IMR-90 (cell line): ENCODE results near the gene RUSF1. TPM values are rescaled to one million over a fixed set of nuclear protein-coding genes. Genes with fewer than 3 reads are reported as not detected.
"Not testable (repeated sequence)": the region's sequence is repeated elsewhere in the genome, so short reads cannot be mapped to it uniquely, and the experiment has no call there.

Experiments used
- ATAC-seq: fragments of 200-7000 bp; cut with Tn5 transposase; 2 replicates; pipeline ENCODE4 v1.9.1; 2020; ENCODE audit warnings: low read depth, mild to moderate bottlenecking, moderate library complexity
- BruUV-seq: library from RNA; stranded (reverse); fragments of 400-500 nt; replicated peaks from 2 replicates; lab custom pipeline; 2021; lab: Mats Ljungman, UMichigan
- CTCF ChIA-PET: fragments of 300-600 bp; formaldehyde crosslinking; extraction: SDS; loops from one replicate; lab custom pipeline; 2021; ENCODE audit warnings: antibody characterized with exemption; lab: Yijun Ruan, JAX
- POLR2A ChIA-PET: fragments of 300-600 bp; sonication (Branson Sonifier 250); formaldehyde crosslinking; loops from one replicate; lab custom pipeline; 2022; ENCODE audit warnings: antibody characterized with exemption; ENCODE audit not compliant: unreplicated experiment; lab: Charles Lee
- DNase-seq: peaks from one replicate; pipeline ENCODE4 v3.0.0; 2013
- H2AFZ ChIP-seq: replicated peaks from 2 replicates; pipeline ENCODE3; 2013; ENCODE audit warnings: low read length, mild to moderate bottlenecking; ENCODE audit not compliant: poor library complexity
- H2AK5ac ChIP-seq: 2 replicates; pipeline ENCODE4 v1.6.1; 2013; ENCODE audit warnings: low read depth, low read length, inconsistent platforms
- H2AK9ac ChIP-seq: replicated peaks from 2 replicates; pipeline ENCODE3; 2013; ENCODE audit warnings: mild to moderate bottlenecking, low read depth, low read length, moderate library complexity; ENCODE audit not compliant: poor library complexity
- H2BK120ac ChIP-seq: 2 replicates; pipeline ENCODE4 v1.6.1; 2013; ENCODE audit warnings: low read depth, low read length, inconsistent platforms
- H2BK15ac ChIP-seq: 3 replicates; pipeline ENCODE4 v1.6.1; 2013; ENCODE audit warnings: low read depth, low read length, inconsistent platforms
- H2BK20ac ChIP-seq: 2 replicates; pipeline ENCODE4 v1.6.1; 2013; ENCODE audit warnings: low read depth, mild to moderate bottlenecking, inconsistent platforms, low read length, moderate library complexity
- H2BK5ac ChIP-seq: 2 replicates; pipeline ENCODE4 v1.6.1; 2013; ENCODE audit warnings: mild to moderate bottlenecking, low read depth, low read length, inconsistent platforms; ENCODE audit not compliant: poor library complexity, severe bottlenecking
- H3K14ac ChIP-seq: replicated peaks from 2 replicates; pipeline ENCODE4 v1.6.1; 2013; ENCODE audit warnings: low read depth, low read length, inconsistent platforms
- H3K18ac ChIP-seq: 2 replicates; pipeline ENCODE4 v1.6.1; 2013; ENCODE audit warnings: low read depth, low read length, control low read depth
- H3K23ac ChIP-seq: 2 replicates; pipeline ENCODE4 v1.6.1; 2013; ENCODE audit warnings: low read depth, low read length, inconsistent platforms
- H3K27ac ChIP-seq: 2 replicates; pipeline ENCODE4 v1.5.1; 2013; ENCODE audit warnings: mild to moderate bottlenecking, control low read depth, low read length; ENCODE audit not compliant: insufficient read depth
- H3K27me3 ChIP-seq: 2 replicates; pipeline ENCODE4 v1.6.1; 2013; ENCODE audit warnings: low read length; ENCODE audit not compliant: control insufficient read depth, insufficient read depth
- H3K36me3 ChIP-seq: 2 replicates; pipeline ENCODE4 v1.6.1; 2013; ENCODE audit warnings: low read length, mixed read lengths; ENCODE audit not compliant: control insufficient read depth, insufficient read depth
- H3K4ac ChIP-seq: 2 replicates; pipeline ENCODE4 v1.6.1; 2013; ENCODE audit warnings: low read depth, low read length, inconsistent platforms
- H3K4me1 ChIP-seq: 2 replicates; pipeline ENCODE4 v1.6.1; 2013; ENCODE audit warnings: low read length, mixed read lengths; ENCODE audit not compliant: control insufficient read depth, insufficient read depth
- H3K4me2 ChIP-seq: 2 replicates; pipeline ENCODE4 v1.6.1; 2013; ENCODE audit warnings: low read depth, mild to moderate bottlenecking, control low read depth, low read length, moderate library complexity
- H3K4me3 ChIP-seq: 2 replicates; pipeline ENCODE4 v1.5.1; 2013; ENCODE audit warnings: low read depth, mild to moderate bottlenecking, control low read depth, low read length, moderate library complexity; ENCODE audit not compliant: insufficient read depth
- H3K56ac ChIP-seq: 2 replicates; pipeline ENCODE4 v1.6.1; 2013; ENCODE audit warnings: low read length, inconsistent platforms; ENCODE audit not compliant: insufficient read depth; ENCODE audit errors: extremely low read depth
- H3K79me1 ChIP-seq, 2 experiments: 2 replicates each; pipeline ENCODE4 v1.6.1; 2013; ENCODE audit warnings: low read length in 2 of 2, inconsistent platforms in 1 of 2, low read depth in 1 of 2
- H3K9ac ChIP-seq: 2 replicates; pipeline ENCODE4 v1.6.1; 2013; ENCODE audit warnings: low read depth, low read length, control low read depth
- H3K9me1 ChIP-seq: 2 replicates; pipeline ENCODE4 v1.6.1; 2013; ENCODE audit warnings: low read length, inconsistent platforms; ENCODE audit not compliant: insufficient read depth
- H3K9me3 ChIP-seq: 2 replicates; pipeline ENCODE4 v1.6.1; 2013; ENCODE audit warnings: low read length; ENCODE audit not compliant: control insufficient read depth, insufficient read depth
- H4K20me1 ChIP-seq: 2 replicates; pipeline ENCODE4 v1.6.1; 2013; ENCODE audit warnings: low read length, inconsistent platforms; ENCODE audit not compliant: insufficient read depth
- H4K5ac ChIP-seq: 2 replicates; pipeline ENCODE4 v1.6.1; 2013; ENCODE audit warnings: mild to moderate bottlenecking, low read depth, low read length, control low read depth
- H4K8ac ChIP-seq, 2 experiments: 2 replicates each; pipeline ENCODE4 v1.6.1; 2013; ENCODE audit warnings: low read depth in 2 of 2, low read length in 2 of 2, control low read depth in 1 of 2, inconsistent platforms in 1 of 2
- H4K91ac ChIP-seq: 2 replicates; pipeline ENCODE4 v1.6.1; 2013; ENCODE audit warnings: low read depth, low read length, inconsistent platforms; ENCODE audit not compliant: insufficient read depth
- WGBS, 2 experiments: methylation state at CpG; one replicate each; pipeline versions ENCODE4 v1.1.5 to v1.1.7; 2013; ENCODE audit warnings: missing lambda C conversion rate in 2 of 2; ENCODE audit not compliant: insufficient read length in 1 of 2; ENCODE audit errors: extremely low coverage in 2 of 2; 5-methylcytosine and 5-hydroxymethylcytosine counted together
- dilution Hi-C: fragments of 300-500 bp; cut with HindIII; formaldehyde crosslinking; loops from one replicate; pipeline ENCODE4 v1.14.3; 2018; ENCODE audit warnings: low sequenced_read_pairs; ENCODE audit not compliant: unreplicated experiment
- in situ Hi-C: fragments of 300-500 bp; cut with MboI; formaldehyde crosslinking; loops from 3 replicates; pipeline ENCODE4 v1.14.3; 2019; ENCODE audit warnings: low sequenced_read_pairs, inconsistent platforms, mixed read lengths
- intact Hi-C: fragments of 100-400 bp; cut with micrococcal nuclease; formaldehyde crosslinking; loops from 2 replicates; pipeline ENCODE4 v1.10.0; 2022
- polyA plus RNA-seq, 3 experiments: library from polyadenylated mRNA; depleted of rRNA; stranded (reverse); fragments of >200 nt; gene quantifications; 2 replicates each; pipeline ENCODE4 v1.2.3, GENCODE V29; 2012; ENCODE audit warnings: low replicate concordance in 1 of 3
- total RNA-seq: library from RNA; depleted of rRNA; stranded (reverse); fragments of >200 nt; gene quantifications from 2 replicates; pipeline ENCODE4 v1.2.3, GENCODE V29; 2012

Gene RUSF1
- total and polyA plus RNA-seq, 2 of the 4 experiments (the other 2 are of a cell fraction), result 22.9 to 65.0 TPM

GRCh38 chr16:31539762-31540161, 31.6 kb upstream of the RUSF1 start:
- H3K14ac ChIP-seq, H2AK9ac ChIP-seq, H4K91ac ChIP-seq, H2BK120ac ChIP-seq, H3K9ac ChIP-seq, H2AFZ ChIP-seq, CTCF ChIA-PET, H4K20me1 ChIP-seq, H4K8ac ChIP-seq, H4K5ac ChIP-seq, BruUV-seq, H3K27ac ChIP-seq, H3K56ac ChIP-seq, H3K4me2 ChIP-seq, H2AK5ac ChIP-seq, H3K4me3 ChIP-seq, in situ Hi-C loops, H3K36me3 ChIP-seq, H2BK20ac ChIP-seq, H3K9me1 ChIP-seq, ATAC-seq, H3K18ac ChIP-seq, H3K9me3 ChIP-seq, H3K4ac ChIP-seq, POLR2A ChIA-PET, dilution Hi-C loops, H3K4me1 ChIP-seq, H3K23ac ChIP-seq, H2BK5ac ChIP-seq, H2BK15ac ChIP-seq, DNase-seq, H3K79me1 ChIP-seq: not testable (repeated sequence)
- H3K27me3 ChIP-seq, result peaks cover 23% of the 10 kb centered on the region
- intact Hi-C loops, result loop anchor here (10.0 kb wide), 1 partner anchor 115 kb away; no protein-coding TSS in a partner anchor
- no CpG with 5 or more reads among the region's 4 CpGs for WGBS, 2 experiments

GRCh38 chr16:31538243-31538598, 30.0 kb upstream of the RUSF1 start:
- no CpG with 5 or more reads among the region's 7 CpGs for WGBS, 2 experiments
- BruUV-seq, intact Hi-C loops, H3K4me1 ChIP-seq, H3K9ac ChIP-seq, H2BK120ac ChIP-seq, H3K56ac ChIP-seq, H3K18ac ChIP-seq, H3K4me3 ChIP-seq, H2AK9ac ChIP-seq, H3K9me3 ChIP-seq, DNase-seq, H3K14ac ChIP-seq, H3K27ac ChIP-seq, H2BK5ac ChIP-seq, H2AFZ ChIP-seq, H3K4ac ChIP-seq, H3K4me2 ChIP-seq, H4K20me1 ChIP-seq, H3K36me3 ChIP-seq, H2AK5ac ChIP-seq, H2BK15ac ChIP-seq, H4K8ac ChIP-seq, H3K79me1 ChIP-seq, H4K91ac ChIP-seq, H4K5ac ChIP-seq, H3K9me1 ChIP-seq, dilution Hi-C loops, ATAC-seq, POLR2A ChIA-PET, H2BK20ac ChIP-seq, H3K23ac ChIP-seq, in situ Hi-C loops: not testable (repeated sequence)
- H3K27me3 ChIP-seq, result peaks cover 23% of the 10 kb centered on the region
- CTCF ChIA-PET, result interaction anchor here (0.6 kb wide), 1 partner anchor 47 kb away, joined by 4 read pairs; no protein-coding TSS in a partner anchor
